GM10266 (cell line): ENCODE results near the gene SPTAN1.
A peak's percentile ranks its signal among the peaks of the same experiment; 100 is the strongest.
"Not testable (repeated sequence)": the region's sequence is repeated elsewhere in the genome, so short reads cannot be mapped to it uniquely, and the experiment has no call there.

Source experiments
- DNase-seq: peaks from one replicate; pipeline ENCODE4 v3.0.0; 2012; ENCODE audit errors: extremely low spot score
- CTCF ChIP-seq: IDR thresholded peaks from 2 replicates; pipeline ENCODE4 v1.5.1; 2012; ENCODE audit warnings: mild to moderate bottlenecking, low read depth; ENCODE audit not compliant: control insufficient read depth, insufficient read depth; ENCODE audit errors: missing control alignments

SPTAN1 gene

GRCh38 chr9:128552153-128552743 lies at the start of gene SPTAN1:
Gene SPTAN1 (plus strand): TSS chr9:128552587. CDS start chr9:128566741, 14,154 bp downstream.
- TF ChIP-seq CTCF = no peak
- peak; percentile 99 for DNase-seq

GRCh38 chr9:128503415-128503825 lies 49.0 kb upstream of the SPTAN1 start:
- DNase-seq = not testable (repeated sequence)

GRCh38 chr9:128503870-128504269 lies 48.5 kb upstream of the SPTAN1 start:
- DNase-seq = peak; percentile 27
- no peak for TF ChIP-seq CTCF

- peak; percentile 98 for DNase-seq
- no peak for TF ChIP-seq CTCF
These were observed 47.6 kb upstream of the SPTAN1 start, which contains the start of gene GLE1 for GRCh38 chr9:128504485-128505413. Gene GLE1 (plus strand): TSS chr9:128504719. CDS start chr9:128504806, 87 bp downstream.

GRCh38 chr9:128505414-128505765 lies 47.0 kb upstream of the SPTAN1 start:
- TF ChIP-seq CTCF = no peak
- DNase-seq = no peak

GRCh38 chr9:128505906-128506305 lies 46.5 kb upstream of the SPTAN1 start:
- DNase-seq = not testable (repeated sequence)

GRCh38 chr9:128512820-128513219 lies 39.6 kb upstream of the SPTAN1 start:
- TF ChIP-seq CTCF = no peak

GRCh38 chr9:128521956-128522355 lies 30.4 kb upstream of the SPTAN1 start:
- no peak for TF ChIP-seq CTCF
- DNase-seq = no peak

More at GRCh38 chr9:128512820-128513219, 39.6 kb upstream of the SPTAN1 start:
- DNase-seq = no peak
